Mucosa of rectum (tissue), 2 donors: ENCODE data around the gene DUOXA1.

Experiments used
- H3K27ac ChIP-seq, 2 donors: one replicate each; pipeline ENCODE4 v1.7.0; 2013; ENCODE audit warnings: inconsistent platforms in 2 of 2, low read depth in 2 of 2, low read length in 2 of 2
- H3K27me3 ChIP-seq, 2 donors: one replicate each; pipeline ENCODE4 v1.7.0; 2013; ENCODE audit warnings: low read length in 2 of 2; ENCODE audit not compliant: control insufficient read depth in 2 of 2, insufficient read depth in 2 of 2
- H3K36me3 ChIP-seq, 2 donors: one replicate each; pipeline ENCODE4 v1.7.0; 2013; ENCODE audit warnings: low read length in 2 of 2; ENCODE audit not compliant: control insufficient read depth in 2 of 2, insufficient read depth in 2 of 2
- H3K4me1 ChIP-seq, 2 donors: one replicate each; pipeline ENCODE4 v1.7.0; 2013; ENCODE audit warnings: low read length in 2 of 2, mild to moderate bottlenecking in 1 of 2; ENCODE audit not compliant: control insufficient read depth in 2 of 2, insufficient read depth in 2 of 2
- H3K4me3 ChIP-seq, 2 donors: one replicate each; pipeline ENCODE4 v1.7.0; 2013; ENCODE audit warnings: low read length in 2 of 2
- H3K9ac ChIP-seq, 2 donors: one replicate each; pipeline ENCODE4 v1.7.0; 2013; ENCODE audit warnings: low read length in 2 of 2, low read depth in 1 of 2, mild to moderate bottlenecking in 1 of 2
- H3K9me3 ChIP-seq, 2 donors: one replicate each; pipeline ENCODE4 v1.7.0; 2013; ENCODE audit warnings: low read length in 2 of 2; ENCODE audit not compliant: control insufficient read depth in 2 of 2
- donor health status: healthy.
- donor health status: Normal muscosa, but diverticular disease.

Gene DUOXA1

GRCh38 chr15:45114076-45114750 lies 15.5 kb downstream of the DUOXA1 start, which contains the start of the genes DUOX2 and DUOXA2:
Gene DUOX2, minus strand, starts transcription at chr15:45114172. Its CDS starts 761 bp downstream, at chr15:45113411.
Gene DUOXA2, plus strand, starts transcription at chr15:45114326. Its CDS starts 280 bp downstream, at chr15:45114606.
- no peak within 1 kb of the TSS for H3K27ac ChIP-seq
- no peaks in the 10 kb centered on the region for H3K9me3 ChIP-seq
- peak within 1 kb of the TSS in 1 of 2 donors; percentile 37 for H3K4me3 ChIP-seq
- H3K27me3 ChIP-seq: peaks cover 51 to 65% of the 10 kb centered on the region in 2 donors
- H3K36me3 ChIP-seq: no peaks in the 10 kb centered on the region
- H3K9ac ChIP-seq: no peak within 1 kb of the TSS
- peaks cover 15 to 18% of the 10 kb centered on the region in 2 donors for H3K4me1 ChIP-seq

- peaks cover 15 to 18% of the 10 kb centered on the region in 2 donors for H3K4me1 ChIP-seq
- H3K4me3 ChIP-seq: no peak overlapping the region
- no peaks in the 10 kb centered on the region for H3K36me3 ChIP-seq
- no peak overlapping the region for H3K9ac ChIP-seq
- peaks cover 51 to 65% of the 10 kb centered on the region in 2 donors for H3K27me3 ChIP-seq
- no peak overlapping the region for H3K27ac ChIP-seq
- H3K9me3 ChIP-seq: no peaks in the 10 kb centered on the region
These were observed 16.2 kb downstream of the DUOXA1 start for GRCh38 chr15:45113380-45113990.

- Histone ChIP-seq H3K9me3 (no peaks in the 10 kb centered on the region), H3K9ac (no peak overlapping the region), H3K27me3 (peaks cover 51 to 65% of the 10 kb centered on the region in 2 donors), H3K27ac (no peak overlapping the region), H3K36me3 (no peaks in the 10 kb centered on the region), H3K4me3 (peak overlapping the region; percentile 12 to 37), H3K4me1 (peaks cover 15 to 18% of the 10 kb centered on the region in 2 donors)
These were observed 16.9 kb downstream of the DUOXA1 start for GRCh38 chr15:45112591-45113379.

GRCh38 chr15:45112143-45112590 lies 17.5 kb downstream of the DUOXA1 start:
- Histone ChIP-seq H3K9ac (no peak overlapping the region), H3K4me3 (peak overlapping the region; percentile 12 to 26), H3K4me1 (peaks cover 15 to 16% of the 10 kb centered on the region in 2 donors), H3K9me3 (no peaks in the 10 kb centered on the region), H3K36me3 (no peaks in the 10 kb centered on the region), H3K27ac (no peak overlapping the region), H3K27me3 (peaks cover 45 to 59% of the 10 kb centered on the region in 2 donors)

- H3K27ac ChIP-seq: no peak overlapping the region
- peaks cover 15 to 16% of the 10 kb centered on the region in 2 donors for H3K4me1 ChIP-seq
- no peaks in the 10 kb centered on the region for H3K9me3 ChIP-seq
- H3K27me3 ChIP-seq: peaks cover 45 to 56% of the 10 kb centered on the region in 2 donors
- no peak overlapping the region for H3K4me3 ChIP-seq
- no peak overlapping the region for H3K9ac ChIP-seq
- H3K36me3 ChIP-seq: no peaks in the 10 kb centered on the region
These were observed 18.1 kb downstream of the DUOXA1 start for GRCh38 chr15:45111390-45112142.

- no peaks in the 10 kb centered on the region for H3K9me3 ChIP-seq
- no peak overlapping the region for H3K9ac ChIP-seq
- H3K36me3 ChIP-seq: no peaks in the 10 kb centered on the region
- H3K4me3 ChIP-seq: no peak overlapping the region
- peaks cover 33 to 47% of the 10 kb centered on the region in 2 donors for H3K27me3 ChIP-seq
- H3K27ac ChIP-seq: no peak overlapping the region
- H3K4me1 ChIP-seq: peaks cover 15 to 16% of the 10 kb centered on the region in 2 donors
These were observed 19.3 kb downstream of the DUOXA1 start for GRCh38 chr15:45110256-45110820.

GRCh38 chr15:45107941-45108630 lies 21.6 kb downstream of the DUOXA1 start:
- H3K4me1 ChIP-seq: peaks cover 3 to 6% of the 10 kb centered on the region in 2 donors
- H3K36me3 ChIP-seq: no peaks in the 10 kb centered on the region
- no peaks in the 10 kb centered on the region for H3K9me3 ChIP-seq
- peaks cover 13 to 25% of the 10 kb centered on the region in 2 donors for H3K27me3 ChIP-seq
- H3K27ac ChIP-seq: no peak overlapping the region
- no peak overlapping the region for H3K4me3 ChIP-seq
- no peak overlapping the region for H3K9ac ChIP-seq

GRCh38 chr15:45106002-45106790 lies 23.5 kb downstream of the DUOXA1 start:
- H3K4me3 ChIP-seq: no peak overlapping the region

More at GRCh38 chr15:45106002-45106790, 23.5 kb downstream of the DUOXA1 start:
- Histone ChIP-seq H3K9ac (no peak overlapping the region), H3K27ac (no peak overlapping the region), H3K4me1 (no peaks in the 10 kb centered on the region), H3K36me3 (no peaks in the 10 kb centered on the region), H3K27me3 (peaks cover 0 to 10% of the 10 kb centered on the region in 2 donors), H3K9me3 (no peaks in the 10 kb centered on the region)
